A673 (cell line): Measurements from ENCODE around the gene ZNF280D. TPM values are rescaled to one million over a fixed set of nuclear protein-coding genes. Genes with fewer than 3 reads are reported as not detected.

Experiments used
- BruUV-seq: library from RNA; stranded (reverse); fragments of 400-500 nt; replicated peaks from 2 replicates; lab custom pipeline; 2021; lab: Mats Ljungman, UMichigan
- CTCF ChIA-PET: fragments of 300-600 bp; sonication (Branson Sonifier 250); formaldehyde crosslinking; loops from one replicate; lab custom pipeline; 2022; ENCODE audit warnings: antibody characterized with exemption; lab: Charles Lee
- POLR2A ChIA-PET: fragments of 300-600 bp; sonication (Branson Sonifier 250); formaldehyde crosslinking; loops from one replicate; lab custom pipeline; 2022; ENCODE audit warnings: antibody characterized with exemption; ENCODE audit not compliant: low non-redundant PET; lab: Charles Lee
- DNase-seq: peaks from one replicate; pipeline ENCODE4 v3.0.0-alpha.2; 2015; ENCODE audit warnings: low spot score
- H3K27ac ChIP-seq: fragments of 200-600 bp; sonication (generic); 2 replicates; pipeline ENCODE4 v1.5.1; 2016; ENCODE audit warnings: mixed run types, low read depth, mild to moderate bottlenecking, mixed read lengths, antibody characterized with exemption, low read length; ENCODE audit not compliant: poor library complexity, severe bottlenecking
- H3K27me3 ChIP-seq: fragments of 200-600 bp; sonication (generic); replicated peaks from 2 replicates; pipeline ENCODE4 v1.6.1; 2017; ENCODE audit warnings: mixed run types, low read depth, mild to moderate bottlenecking, mixed read lengths, antibody characterized with exemption, low read length; ENCODE audit not compliant: insufficient read depth, poor library complexity
- H3K36me3 ChIP-seq: fragments of 200-600 bp; sonication (generic); 2 replicates; pipeline ENCODE4 v1.6.1; 2016; ENCODE audit warnings: mixed run types, mild to moderate bottlenecking, mixed read lengths, antibody characterized with exemption, low read length; ENCODE audit not compliant: insufficient read depth, poor library complexity, severe bottlenecking
- H3K4me1 ChIP-seq: fragments of 200-600 bp; sonication (generic); 2 replicates; pipeline ENCODE4 v1.6.1; 2017; ENCODE audit warnings: mixed run types, mild to moderate bottlenecking, mixed read lengths, antibody characterized with exemption, low read length; ENCODE audit not compliant: insufficient read depth, poor library complexity, severe bottlenecking
- H3K4me3 ChIP-seq: fragments of 200-600 bp; sonication (generic); 2 replicates; pipeline ENCODE4 v1.5.1; 2016; ENCODE audit warnings: low read depth, mixed run types, mild to moderate bottlenecking, mixed read lengths, low read length; ENCODE audit not compliant: poor library complexity, severe bottlenecking
- H3K9me3 ChIP-seq: fragments of 200-600 bp; sonication (generic); 2 replicates; pipeline ENCODE4 v1.6.1; 2016; ENCODE audit warnings: mixed run types, low read depth, mild to moderate bottlenecking, mixed read lengths, antibody characterized with exemption, low read length; ENCODE audit not compliant: poor library complexity, severe bottlenecking
- CTCF ChIP-seq: fragments of 300-800, 200-600 bp; sonication (generic); conservative IDR thresholded peaks from 2 replicates; pipeline ENCODE4 v1.5.1; 2017; ENCODE audit warnings: low read depth, mild to moderate bottlenecking, antibody characterized with exemption, low read length, moderate library complexity, mixed read lengths
- EZH2 ChIP-seq: fragments of 200-600 bp; sonication (generic); IDR thresholded peaks from 2 replicates; pipeline ENCODE4 v1.6.1; 2017; ENCODE audit warnings: borderline replicate concordance, low read depth, mild to moderate bottlenecking, mixed read lengths, antibody characterized with exemption, low read length; ENCODE audit not compliant: poor library complexity, severe bottlenecking
- intact Hi-C: fragments of 100-400 bp; cut with micrococcal nuclease; formaldehyde crosslinking; loops from one replicate; pipeline ENCODE4 v1.10.0; 2022; ENCODE audit not compliant: unreplicated experiment
- total RNA-seq: library from RNA; stranded (reverse); gene quantifications from 2 replicates; pipeline ENCODE4 v1.2.3, GENCODE V29; 2021

The ZNF280D gene
- total RNA-seq, 1 experiment from 2014 or later: 44.1 TPM

GRCh38 chr15:56582785-56583184 is 150.5 kb downstream of the ZNF280D start:
- intact Hi-C loops: no loop called here
- Histone ChIP-seq H3K4me1 (no peaks in the 10 kb centered on the region), H3K36me3 (no peaks in the 10 kb centered on the region), H3K27me3 (no peaks in the 10 kb centered on the region), H3K9me3 (no peaks in the 10 kb centered on the region), H3K27ac (no peak overlapping the region), H3K4me3 (no peak overlapping the region)
- CTCF ChIA-PET: no interaction called here
- DNase-seq: no peak
- no peak for TF ChIP-seq EZH2
- TF ChIP-seq CTCF: no peak
- no TSS peak for BruUV-seq
- POLR2A ChIA-PET: no interaction called here

Other genes with a start within 250 kb of the ZNF280D start
- 331 and 351 TPM in 2 replicates for gene TCF12, start 185.1 kb upstream of the ZNF280D start, total RNA-seq